ENCODE data around the gene ZNF549.
A peak's percentile ranks its signal among the peaks of the same experiment; 100 is the strongest.

ZNF549 gene

GRCh38 chr19:57570707-57571106 lies 43.6 kb downstream of the ZNF549 start:
- no peak for DNase-seq

GRCh38 chr19:57572415-57572947 lies 45.3 kb downstream of the ZNF549 start:
- DNase-seq, result no peak

GRCh38 chr19:57576661-57577060 lies 49.5 kb downstream of the ZNF549 start:
- no peak for DNase-seq

- DNase-seq, result peak; percentile 95
Measured at GRCh38 chr19:57578487-57579205, 51.5 kb downstream of the ZNF549 start, which contains the start of gene ZNF416. Gene ZNF416 (minus strand): TSS chr19:57578911. CDS start chr19:57578704, 207 bp downstream.

GRCh38 chr19:57583104-57583520 lies 56.0 kb downstream of the ZNF549 start:
- no peak for DNase-seq

- DNase-seq, result peak; percentile 80
Measured at GRCh38 chr19:57583521-57584416, 56.6 kb downstream of the ZNF549 start, which contains the start of gene ZIK1. Gene ZIK1 (plus strand): TSS chr19:57584145. CDS start chr19:57584357, 212 bp downstream.

GRCh38 chr19:57587529-57587928 lies 60.4 kb downstream of the ZNF549 start:
- no peak for DNase-seq

- DNase-seq, result no peak
Measured at GRCh38 chr19:57599377-57599760, 72.2 kb downstream of the ZNF549 start.

- peak; percentile 62 for DNase-seq
Measured at GRCh38 chr19:57599761-57600383, 72.7 kb downstream of the ZNF549 start, which contains the start of gene ZNF530. Gene ZNF530 (plus strand): TSS chr19:57599885. CDS start chr19:57604346, 4,461 bp downstream.

GRCh38 chr19:57606931-57607330 lies 79.8 kb downstream of the ZNF549 start:
- DNase-seq, result no peak
